Neuronal stem cell (in vitro differentiated cells): Measurements from ENCODE around the gene OSBP.

ENCODE experiments used
- DNase-seq: peaks from one replicate; pipeline ENCODE4 v3.0.0-alpha.2; 2013; ENCODE audit warnings: low spot score
- H2AFZ ChIP-seq: one replicate; pipeline ENCODE4 v1.6.1; 2013; ENCODE audit warnings: mild to moderate bottlenecking, low read length, inconsistent platforms
- H2AK5ac ChIP-seq: 2 replicates; pipeline ENCODE4 v1.6.1; 2013; ENCODE audit warnings: low read depth, mild to moderate bottlenecking, inconsistent platforms, low read length, moderate library complexity, mixed read lengths
- H2BK120ac ChIP-seq: 2 replicates; pipeline ENCODE4 v1.6.1; 2013; ENCODE audit warnings: low read depth, mild to moderate bottlenecking, inconsistent platforms, low read length, moderate library complexity, mixed read lengths
- H2BK12ac ChIP-seq: one replicate; pipeline ENCODE4 v1.6.1; 2013; ENCODE audit warnings: low read length, inconsistent platforms
- H2BK15ac ChIP-seq: 2 replicates; pipeline ENCODE4 v1.6.1; 2013; ENCODE audit warnings: mild to moderate bottlenecking, low read length, inconsistent platforms, mixed read lengths
- H2BK5ac ChIP-seq: one replicate; pipeline ENCODE4 v1.6.1; 2013; ENCODE audit warnings: inconsistent platforms, mild to moderate bottlenecking, low read length, moderate library complexity
- H3K14ac ChIP-seq: one replicate; pipeline ENCODE4 v1.6.1; 2013; ENCODE audit warnings: low read length, inconsistent platforms
- H3K18ac ChIP-seq: 2 replicates; pipeline ENCODE4 v1.6.1; 2013; ENCODE audit warnings: low read length, inconsistent platforms
- H3K23ac ChIP-seq: 2 replicates; pipeline ENCODE4 v1.6.1; 2013; ENCODE audit warnings: low read depth, mild to moderate bottlenecking, mixed read lengths, low read length, inconsistent platforms; ENCODE audit not compliant: poor library complexity
- H3K27ac ChIP-seq: replicated peaks from 3 replicates; pipeline ENCODE4 v1.5.1; 2013; ENCODE audit warnings: low read length, inconsistent platforms
- H3K27me3 ChIP-seq, 3 experiments: 2 replicates each; pipeline ENCODE4 v1.6.1; 2013; ENCODE audit warnings: low read length in 3 of 3, mild to moderate bottlenecking in 2 of 3, inconsistent platforms in 1 of 3, low read depth in 1 of 3, mixed read lengths in 1 of 3, moderate library complexity in 1 of 3; ENCODE audit not compliant: control insufficient read depth in 3 of 3, insufficient read depth in 3 of 3
- H3K36me3 ChIP-seq, 2 donors: replicated peaks in 1 of 2; 2 replicates each; pipeline ENCODE4 v1.6.1; 2013; ENCODE audit warnings: low read length in 2 of 2; ENCODE audit not compliant: control insufficient read depth in 2 of 2, insufficient read depth in 2 of 2
- H3K4ac ChIP-seq: 2 replicates; pipeline ENCODE4 v1.6.1; 2013; ENCODE audit warnings: inconsistent platforms, mild to moderate bottlenecking, low read length, moderate library complexity
- H3K4me1 ChIP-seq, 2 donors: 1 replicate in 1 of 2; 2 replicates in 1 of 2; pipeline ENCODE4 v1.6.1; 2013; ENCODE audit warnings: low read length in 2 of 2, low read depth in 1 of 2; ENCODE audit not compliant: control insufficient read depth in 2 of 2, insufficient read depth in 1 of 2
- H3K4me2 ChIP-seq: one replicate; pipeline ENCODE4 v1.6.1; 2013; ENCODE audit warnings: mild to moderate bottlenecking, low read length, inconsistent platforms; ENCODE audit not compliant: insufficient read depth, poor library complexity, severe bottlenecking
- H3K4me3 ChIP-seq, 2 donors: 2 replicates each; pipeline ENCODE4 v1.5.1; 2013; ENCODE audit warnings: low read length in 2 of 2, mild to moderate bottlenecking in 2 of 2, inconsistent platforms in 1 of 2, moderate library complexity in 1 of 2
- H3K79me1 ChIP-seq: one replicate; pipeline ENCODE4 v1.6.1; 2013; ENCODE audit warnings: low read depth, mild to moderate bottlenecking, inconsistent platforms, low read length, moderate library complexity
- H3K9ac ChIP-seq: one replicate; pipeline ENCODE4 v1.6.1; 2013; ENCODE audit warnings: mild to moderate bottlenecking, low read depth, low read length, inconsistent platforms; ENCODE audit not compliant: poor library complexity
- H3K9me3 ChIP-seq, 2 donors: replicated peaks in 1 of 2; 2 replicates each; pipeline versions ENCODE3 to v1.6.1; 2013; ENCODE audit warnings: low read length in 2 of 2, mild to moderate bottlenecking in 2 of 2, inconsistent platforms in 1 of 2, low read depth in 1 of 2, mixed read lengths in 1 of 2, moderate library complexity in 1 of 2; ENCODE audit not compliant: control insufficient read depth in 2 of 2, insufficient read depth in 1 of 2
- H4K8ac ChIP-seq: one replicate; pipeline ENCODE4 v1.6.1; 2013; ENCODE audit warnings: low read depth, mild to moderate bottlenecking, inconsistent platforms, low read length, moderate library complexity
- H4K91ac ChIP-seq: one replicate; pipeline ENCODE4 v1.6.1; 2013; ENCODE audit warnings: low read length, low read depth, mild to moderate bottlenecking, inconsistent platforms; ENCODE audit not compliant: poor library complexity
- WGBS, 2 donors: extraction: QIAGEN DNeasy Blood & Tissue Kit; methylation state at CpG; one replicate each; pipeline ENCODE4 v1.1.7; 2013; ENCODE audit warnings: missing lambda C conversion rate in 2 of 2, mixed read lengths in 1 of 2; ENCODE audit not compliant: insufficient read length in 2 of 2, insufficient replicate concordance in 1 of 2; ENCODE audit errors: extremely low coverage in 2 of 2; 5-methylcytosine and 5-hydroxymethylcytosine counted together

Gene OSBP

GRCh38 chr11:59607703-59608454 is 7.7 kb downstream of the OSBP start:
- H3K36me3 ChIP-seq = peaks cover 25 to 96% of the 10 kb centered on the region in 2 donors

GRCh38 chr11:59602432-59602831 is 13.1 kb downstream of the OSBP start:
- Histone ChIP-seq H2AFZ (no peak overlapping the region), H2BK15ac (no peak overlapping the region), H3K18ac (no peak overlapping the region), H3K27me3 (no peaks in the 10 kb centered on the region), H3K14ac (no peak overlapping the region), H2AK5ac (no peak overlapping the region), H3K4ac (no peak overlapping the region), H3K36me3 (peaks cover 29 to 99% of the 10 kb centered on the region in 2 donors), H2BK120ac (no peak overlapping the region), H3K9ac (no peak overlapping the region), H3K4me2 (no peak overlapping the region), H3K4me3 (no peak overlapping the region), H2BK12ac (no peak overlapping the region), H3K79me1 (no peaks in the 10 kb centered on the region), H3K27ac (no peak overlapping the region), H3K4me1 (no peaks in the 10 kb centered on the region), H2BK5ac (no peak overlapping the region), H4K8ac (no peak overlapping the region), H3K9me3 (no peaks in the 10 kb centered on the region), H3K23ac (no peak overlapping the region), H4K91ac (no peak overlapping the region)
- no peak for DNase-seq
- WGBS, 2 donors = no CpG with 5 or more reads among the region's 6 CpGs

More at GRCh38 chr11:59607703-59608454, 7.7 kb downstream of the OSBP start:
- Histone ChIP-seq H3K18ac (no peak overlapping the region), H3K79me1 (no peaks in the 10 kb centered on the region), H3K9ac (no peak overlapping the region), H2AK5ac (no peak overlapping the region), H3K23ac (no peak overlapping the region), H3K4me2 (no peak overlapping the region), H3K4me3 (no peak overlapping the region), H2BK5ac (no peak overlapping the region), H2AFZ (no peak overlapping the region), H3K4ac (no peak overlapping the region), H3K9me3 (no peaks in the 10 kb centered on the region), H2BK12ac (no peak overlapping the region), H2BK15ac (no peak overlapping the region), H4K8ac (no peak overlapping the region), H2BK120ac (no peak overlapping the region), H3K4me1 (peaks cover 0 to 4% of the 10 kb centered on the region in 2 donors), H3K27ac (no peak overlapping the region), H4K91ac (no peak overlapping the region), H3K14ac (no peak overlapping the region), H3K27me3 (no peaks in the 10 kb centered on the region)
- DNase-seq = no peak
- WGBS, 2 donors = no CpG with 5 or more reads among the region's 6 CpGs

DNA sequence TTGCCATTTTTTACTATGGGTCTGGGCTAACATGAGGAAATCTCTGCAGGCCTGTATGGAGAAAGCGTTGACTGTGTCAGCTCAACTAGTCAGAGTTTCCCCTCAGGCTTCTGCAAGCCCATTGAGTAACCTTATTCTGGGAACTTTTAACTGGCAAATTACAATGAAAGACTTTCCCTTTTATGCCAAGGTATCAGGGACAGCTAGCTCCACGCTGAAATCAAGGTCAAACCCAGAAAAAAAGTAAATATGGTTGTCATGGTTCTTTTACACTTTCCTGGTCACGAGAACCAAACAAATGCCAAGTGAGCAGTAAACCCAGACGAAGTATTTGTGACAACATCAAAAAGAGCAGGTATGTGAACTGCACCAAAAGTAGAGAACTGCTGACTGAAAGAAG is 13.8 kb downstream of the OSBP start:
- Histone ChIP-seq H2BK5ac (no peak overlapping the region), H4K8ac (no peak overlapping the region), H2BK12ac (no peak overlapping the region), H3K18ac (no peak overlapping the region), H3K27me3 (no peaks in the 10 kb centered on the region), H3K9me3 (no peaks in the 10 kb centered on the region), H4K91ac (no peak overlapping the region), H2AFZ (no peak overlapping the region), H3K4me3 (no peak overlapping the region), H3K23ac (no peak overlapping the region), H3K14ac (no peak overlapping the region), H3K79me1 (no peaks in the 10 kb centered on the region), H3K27ac (no peak overlapping the region), H3K9ac (no peak overlapping the region), H3K36me3 (peaks cover 30 to 97% of the 10 kb centered on the region in 2 donors), H2BK120ac (no peak overlapping the region), H2AK5ac (no peak overlapping the region), H3K4me1 (no peaks in the 10 kb centered on the region), H3K4ac (no peak overlapping the region), H2BK15ac (no peak overlapping the region), H3K4me2 (no peak overlapping the region)
- no CpG with 5 or more reads among the region's 4 CpGs for WGBS, 2 donors
- no peak for DNase-seq

DNA sequence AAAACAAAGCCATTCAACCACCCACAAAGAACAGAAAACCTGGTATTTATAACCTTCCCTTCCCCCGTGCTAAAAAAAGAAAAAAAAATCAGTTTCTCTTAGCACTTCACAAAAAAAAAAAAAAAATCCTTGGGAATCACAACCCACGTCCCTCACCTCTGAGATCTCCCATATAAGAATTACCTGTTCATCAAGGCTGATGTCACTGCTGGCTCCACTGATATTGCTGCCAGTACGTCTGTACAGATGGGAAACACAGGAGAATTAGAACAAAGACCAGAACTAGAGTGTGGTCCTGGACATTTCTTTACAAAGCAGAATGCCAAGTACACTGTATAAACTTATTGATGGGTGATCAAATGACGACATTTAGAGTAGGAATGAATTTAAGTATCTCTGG is 14.9 kb downstream of the OSBP start:
- no peak overlapping the region for H3K9ac ChIP-seq
- H2BK120ac ChIP-seq = no peak overlapping the region
- H3K79me1 ChIP-seq = no peaks in the 10 kb centered on the region
- no peak overlapping the region for H3K14ac ChIP-seq
- no peak overlapping the region for H4K8ac ChIP-seq
- no peak overlapping the region for H4K91ac ChIP-seq
- no peak overlapping the region for H3K18ac ChIP-seq
- no peak overlapping the region for H3K27ac ChIP-seq
- H2BK12ac ChIP-seq = no peak overlapping the region
- WGBS, 2 donors = no CpG with 5 or more reads among the region's 4 CpGs
- H2BK5ac ChIP-seq = no peak overlapping the region
- peaks cover 29 to 96% of the 10 kb centered on the region in 2 donors for H3K36me3 ChIP-seq
- no peak overlapping the region for H2AFZ ChIP-seq
- no peak overlapping the region for H3K4me3 ChIP-seq
- no peaks in the 10 kb centered on the region for H3K27me3 ChIP-seq
- no peak overlapping the region for H3K4ac ChIP-seq
- no peak for DNase-seq
- no peaks in the 10 kb centered on the region for H3K4me1 ChIP-seq
- H3K9me3 ChIP-seq = no peaks in the 10 kb centered on the region
- H3K23ac ChIP-seq = no peak overlapping the region
- no peak overlapping the region for H3K4me2 ChIP-seq
- H2BK15ac ChIP-seq = no peak overlapping the region
- H2AK5ac ChIP-seq = no peak overlapping the region
